Measurements from ENCODE around the gene LRRC7.

LRRC7 gene

GRCh38 chr1:69568421-69569174, 876 bp downstream of the LRRC7 start:
- no peak for DNase-seq (ENCODE audit: low read depth)
- TF ChIP-seq, protein P1, sequence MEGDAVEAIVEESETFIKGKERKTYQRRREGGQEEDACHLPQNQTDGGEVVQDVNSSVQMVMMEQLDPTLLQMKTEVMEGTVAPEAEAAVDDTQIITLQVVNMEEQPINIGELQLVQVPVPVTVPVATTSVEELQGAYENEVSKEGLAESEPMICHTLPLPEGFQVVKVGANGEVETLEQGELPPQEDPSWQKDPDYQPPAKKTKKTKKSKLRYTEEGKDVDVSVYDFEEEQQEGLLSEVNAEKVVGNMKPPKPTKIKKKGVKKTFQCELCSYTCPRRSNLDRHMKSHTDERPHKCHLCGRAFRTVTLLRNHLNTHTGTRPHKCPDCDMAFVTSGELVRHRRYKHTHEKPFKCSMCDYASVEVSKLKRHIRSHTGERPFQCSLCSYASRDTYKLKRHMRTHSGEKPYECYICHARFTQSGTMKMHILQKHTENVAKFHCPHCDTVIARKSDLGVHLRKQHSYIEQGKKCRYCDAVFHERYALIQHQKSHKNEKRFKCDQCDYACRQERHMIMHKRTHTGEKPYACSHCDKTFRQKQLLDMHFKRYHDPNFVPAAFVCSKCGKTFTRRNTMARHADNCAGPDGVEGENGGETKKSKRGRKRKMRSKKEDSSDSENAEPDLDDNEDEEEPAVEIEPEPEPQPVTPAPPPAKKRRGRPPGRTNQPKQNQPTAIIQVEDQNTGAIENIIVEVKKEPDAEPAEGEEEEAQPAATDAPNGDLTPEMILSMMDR (conservative IDR thresholded peaks at IDR 0.05; ENCODE audit: low read depth, low read length), result no peak
- H3K4me3 ChIP-seq (ENCODE audit: low read length), result peak overlapping the region; percentile 50

DNA sequence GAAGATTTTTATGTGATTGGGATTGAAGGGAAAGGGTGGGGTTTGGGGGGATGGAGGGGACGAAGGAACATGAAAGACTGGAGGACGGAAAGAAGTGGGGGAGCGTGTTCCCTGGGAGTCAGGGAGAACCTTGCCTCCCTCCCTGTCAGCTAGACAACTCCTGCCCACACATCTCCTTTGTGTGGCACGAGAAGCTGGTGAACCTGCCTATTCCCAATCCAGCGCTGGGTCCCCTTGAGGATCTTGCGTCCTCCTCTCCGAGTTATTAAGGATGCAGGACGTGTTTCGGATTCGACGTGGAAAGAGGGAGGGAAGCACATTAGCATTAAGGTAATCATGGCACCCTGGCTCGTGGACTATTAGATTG, 1.4 kb downstream of the LRRC7 start:
- no peak for DNase-seq (ENCODE audit: low read depth)
- peak overlapping the region; percentile 50 for H3K4me3 ChIP-seq (ENCODE audit: low read length)
- TF ChIP-seq, protein P1 (conservative IDR thresholded peaks at IDR 0.05; ENCODE audit: low read depth, low read length), result no peak

GRCh38 chr1:69569576-69570328, 2.0 kb downstream of the LRRC7 start:
- TF ChIP-seq, protein P1 (conservative IDR thresholded peaks at IDR 0.05; ENCODE audit: low read depth, low read length), result no peak
- no peak for DNase-seq (ENCODE audit: low read depth)
- H3K4me3 ChIP-seq (ENCODE audit: low read length), result peak overlapping the region; percentile 50

GRCh38 chr1:69570356-69570755, 2.6 kb downstream of the LRRC7 start:
- H3K4me3 ChIP-seq (ENCODE audit: low read length), result peak overlapping the region; percentile 50
- TF ChIP-seq, protein P1 (conservative IDR thresholded peaks at IDR 0.05; ENCODE audit: low read depth, low read length), result no peak
- no peak for DNase-seq (ENCODE audit: low read depth)

GRCh38 chr1:69572921-69573320, 5.2 kb downstream of the LRRC7 start:
- TF ChIP-seq, protein P1 (conservative IDR thresholded peaks at IDR 0.05; ENCODE audit: low read depth, low read length), result no peak
- no peak overlapping the region for H3K4me3 ChIP-seq (ENCODE audit: low read length)
- DNase-seq (ENCODE audit: low read depth), result peak; percentile 40

DNA sequence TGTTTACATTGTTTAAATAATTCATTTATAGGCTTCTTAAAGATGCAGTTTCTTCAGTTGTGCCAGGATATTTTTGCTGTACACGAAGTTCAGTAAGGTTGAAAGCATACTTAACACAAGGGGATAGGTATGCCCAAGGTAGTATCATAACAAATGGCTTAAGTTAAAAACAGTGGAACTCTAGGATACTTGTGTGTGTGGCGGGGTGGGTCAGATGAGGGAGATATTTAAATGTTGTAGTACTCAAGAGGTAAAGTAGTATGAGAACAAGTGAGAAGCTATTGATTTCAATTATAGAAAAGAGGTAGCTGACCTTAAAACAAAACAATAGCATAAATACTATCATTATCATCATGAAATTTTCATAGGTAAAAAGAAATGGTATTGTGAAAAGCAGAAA, 6.2 kb downstream of the LRRC7 start:
- no peak overlapping the region for H3K4me3 ChIP-seq (ENCODE audit: low read length)
- TF ChIP-seq, protein P1 (conservative IDR thresholded peaks at IDR 0.05; ENCODE audit: low read depth, low read length), result no peak
- DNase-seq (ENCODE audit: low read depth), result no peak

DNA sequence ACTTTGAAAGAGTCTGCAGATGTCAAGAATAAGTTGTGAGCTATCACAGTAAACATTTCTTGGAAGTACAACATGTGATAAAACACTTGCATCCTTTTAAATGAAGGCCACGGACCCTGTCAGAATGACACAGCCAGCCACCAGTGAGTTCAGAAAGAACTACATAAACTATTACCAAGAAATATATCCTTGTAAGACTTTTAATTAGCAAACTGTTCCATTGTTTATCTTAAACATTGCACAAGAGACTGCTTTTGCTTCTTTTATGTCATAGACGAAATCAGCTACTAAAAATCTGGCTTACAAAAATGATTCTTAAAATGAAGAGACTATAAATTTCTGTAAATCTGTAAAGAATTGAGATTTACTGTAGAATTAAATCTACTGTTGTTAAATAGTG, 17.9 kb downstream of the LRRC7 start:
- no peak for DNase-seq (ENCODE audit: low read depth)
- TF ChIP-seq, protein P1 (conservative IDR thresholded peaks at IDR 0.05; ENCODE audit: low read depth, low read length), result no peak
- no peak overlapping the region for H3K4me3 ChIP-seq (ENCODE audit: low read length)
